IMR-90 (cell line): ENCODE results near the gene TMED6. TPM values are rescaled to one million over a fixed set of nuclear protein-coding genes. Genes with fewer than 3 reads are reported as not detected.
A peak's percentile ranks its signal among the peaks of the same experiment; 100 is the strongest.

ENCODE experiments used
- ATAC-seq: fragments of 200-7000 bp; cut with Tn5 transposase; 2 replicates; pipeline ENCODE4 v1.9.1; 2020; ENCODE audit warnings: low read depth, mild to moderate bottlenecking, moderate library complexity
- BruUV-seq: library from RNA; stranded (reverse); fragments of 400-500 nt; replicated peaks from 2 replicates; lab custom pipeline; 2021; lab: Mats Ljungman, UMichigan
- CTCF ChIA-PET: fragments of 300-600 bp; formaldehyde crosslinking; extraction: SDS; loops from one replicate; lab custom pipeline; 2021; ENCODE audit warnings: antibody characterized with exemption; lab: Yijun Ruan, JAX
- POLR2A ChIA-PET: fragments of 300-600 bp; sonication (Branson Sonifier 250); formaldehyde crosslinking; loops from one replicate; lab custom pipeline; 2022; ENCODE audit warnings: antibody characterized with exemption; ENCODE audit not compliant: unreplicated experiment; lab: Charles Lee
- DNase-seq: peaks from one replicate; pipeline ENCODE4 v3.0.0; 2013
- H2AFZ ChIP-seq: replicated peaks from 2 replicates; pipeline ENCODE3; 2013; ENCODE audit warnings: low read length, mild to moderate bottlenecking; ENCODE audit not compliant: poor library complexity
- H2AK5ac ChIP-seq: 2 replicates; pipeline ENCODE4 v1.6.1; 2013; ENCODE audit warnings: low read depth, low read length, inconsistent platforms
- H2AK9ac ChIP-seq: replicated peaks from 2 replicates; pipeline ENCODE3; 2013; ENCODE audit warnings: mild to moderate bottlenecking, low read depth, low read length, moderate library complexity; ENCODE audit not compliant: poor library complexity
- H2BK120ac ChIP-seq: 2 replicates; pipeline ENCODE4 v1.6.1; 2013; ENCODE audit warnings: low read depth, low read length, inconsistent platforms
- H2BK15ac ChIP-seq: 3 replicates; pipeline ENCODE4 v1.6.1; 2013; ENCODE audit warnings: low read depth, low read length, inconsistent platforms
- H2BK20ac ChIP-seq: 2 replicates; pipeline ENCODE4 v1.6.1; 2013; ENCODE audit warnings: low read depth, mild to moderate bottlenecking, inconsistent platforms, low read length, moderate library complexity
- H2BK5ac ChIP-seq: 2 replicates; pipeline ENCODE4 v1.6.1; 2013; ENCODE audit warnings: mild to moderate bottlenecking, low read depth, low read length, inconsistent platforms; ENCODE audit not compliant: poor library complexity, severe bottlenecking
- H3K14ac ChIP-seq: replicated peaks from 2 replicates; pipeline ENCODE4 v1.6.1; 2013; ENCODE audit warnings: low read depth, low read length, inconsistent platforms
- H3K18ac ChIP-seq: 2 replicates; pipeline ENCODE4 v1.6.1; 2013; ENCODE audit warnings: low read depth, low read length, control low read depth
- H3K23ac ChIP-seq: 2 replicates; pipeline ENCODE4 v1.6.1; 2013; ENCODE audit warnings: low read depth, low read length, inconsistent platforms
- H3K27ac ChIP-seq: 2 replicates; pipeline ENCODE4 v1.5.1; 2013; ENCODE audit warnings: mild to moderate bottlenecking, control low read depth, low read length; ENCODE audit not compliant: insufficient read depth
- H3K27me3 ChIP-seq: 2 replicates; pipeline ENCODE4 v1.6.1; 2013; ENCODE audit warnings: low read length; ENCODE audit not compliant: control insufficient read depth, insufficient read depth
- H3K36me3 ChIP-seq: 2 replicates; pipeline ENCODE4 v1.6.1; 2013; ENCODE audit warnings: low read length, mixed read lengths; ENCODE audit not compliant: control insufficient read depth, insufficient read depth
- H3K4ac ChIP-seq: 2 replicates; pipeline ENCODE4 v1.6.1; 2013; ENCODE audit warnings: low read depth, low read length, inconsistent platforms
- H3K4me1 ChIP-seq: 2 replicates; pipeline ENCODE4 v1.6.1; 2013; ENCODE audit warnings: low read length, mixed read lengths; ENCODE audit not compliant: control insufficient read depth, insufficient read depth
- H3K4me2 ChIP-seq: 2 replicates; pipeline ENCODE4 v1.6.1; 2013; ENCODE audit warnings: low read depth, mild to moderate bottlenecking, control low read depth, low read length, moderate library complexity
- H3K4me3 ChIP-seq: 2 replicates; pipeline ENCODE4 v1.5.1; 2013; ENCODE audit warnings: low read depth, mild to moderate bottlenecking, control low read depth, low read length, moderate library complexity; ENCODE audit not compliant: insufficient read depth
- H3K56ac ChIP-seq: 2 replicates; pipeline ENCODE4 v1.6.1; 2013; ENCODE audit warnings: low read length, inconsistent platforms; ENCODE audit not compliant: insufficient read depth; ENCODE audit errors: extremely low read depth
- H3K79me1 ChIP-seq, 2 experiments: 2 replicates each; pipeline ENCODE4 v1.6.1; 2013; ENCODE audit warnings: low read length in 2 of 2, inconsistent platforms in 1 of 2, low read depth in 1 of 2
- H3K9ac ChIP-seq: 2 replicates; pipeline ENCODE4 v1.6.1; 2013; ENCODE audit warnings: low read depth, low read length, control low read depth
- H3K9me1 ChIP-seq: 2 replicates; pipeline ENCODE4 v1.6.1; 2013; ENCODE audit warnings: low read length, inconsistent platforms; ENCODE audit not compliant: insufficient read depth
- H3K9me3 ChIP-seq: 2 replicates; pipeline ENCODE4 v1.6.1; 2013; ENCODE audit warnings: low read length; ENCODE audit not compliant: control insufficient read depth, insufficient read depth
- H4K20me1 ChIP-seq: 2 replicates; pipeline ENCODE4 v1.6.1; 2013; ENCODE audit warnings: low read length, inconsistent platforms; ENCODE audit not compliant: insufficient read depth
- H4K5ac ChIP-seq: 2 replicates; pipeline ENCODE4 v1.6.1; 2013; ENCODE audit warnings: mild to moderate bottlenecking, low read depth, low read length, control low read depth
- H4K8ac ChIP-seq, 2 experiments: 2 replicates each; pipeline ENCODE4 v1.6.1; 2013; ENCODE audit warnings: low read depth in 2 of 2, low read length in 2 of 2, control low read depth in 1 of 2, inconsistent platforms in 1 of 2
- H4K91ac ChIP-seq: 2 replicates; pipeline ENCODE4 v1.6.1; 2013; ENCODE audit warnings: low read depth, low read length, inconsistent platforms; ENCODE audit not compliant: insufficient read depth
- CEBPB ChIP-seq: IDR thresholded peaks from 2 replicates; pipeline ENCODE4 v1.6.1; 2012; ENCODE audit warnings: low read depth, low read length, improper control_type of control experiment
- CTCF ChIP-seq: conservative IDR thresholded peaks from 2 replicates; pipeline ENCODE4 v1.5.1; 2012; ENCODE audit warnings: mild to moderate bottlenecking, low read depth, low read length, improper control_type of control experiment
- FOS ChIP-seq: fragments of 150-350 bp; IDR thresholded peaks from 2 replicates; pipeline ENCODE4 v1.6.1; 2016; ENCODE audit warnings: low read depth, low read length
- NFE2L2 ChIP-seq: fragments of 150-350 bp; IDR thresholded peaks from 2 replicates; pipeline ENCODE4 v1.6.1; 2016; ENCODE audit warnings: low read depth, mild to moderate bottlenecking, low read length
- RAD21 ChIP-seq: IDR thresholded peaks from 2 replicates; pipeline ENCODE4 v1.6.1; 2012; ENCODE audit warnings: low read length, improper control_type of control experiment
- RCOR1 ChIP-seq: IDR thresholded peaks from 2 replicates; pipeline ENCODE4 v1.6.1; 2012; ENCODE audit warnings: mild to moderate bottlenecking, low read length, improper control_type of control experiment; ENCODE audit not compliant: insufficient replicate concordance
- RFX5 ChIP-seq: IDR thresholded peaks from 2 replicates; pipeline ENCODE4 v1.8.0; 2012; ENCODE audit warnings: low read depth, mild to moderate bottlenecking, low read length, moderate library complexity
- SMC3 ChIP-seq: fragments of 150-350 bp; IDR thresholded peaks from 2 replicates; pipeline ENCODE4 v1.6.1; 2016; ENCODE audit warnings: low read depth, mild to moderate bottlenecking, antibody characterized with exemption, low read length, moderate library complexity
- WGBS, 2 experiments: methylation state at CpG; one replicate each; pipeline versions ENCODE4 v1.1.5 to v1.1.7; 2013; ENCODE audit warnings: missing lambda C conversion rate in 2 of 2; ENCODE audit not compliant: insufficient read length in 1 of 2; ENCODE audit errors: extremely low coverage in 2 of 2; 5-methylcytosine and 5-hydroxymethylcytosine counted together
- dilution Hi-C: fragments of 300-500 bp; cut with HindIII; formaldehyde crosslinking; loops from one replicate; pipeline ENCODE4 v1.14.3; 2018; ENCODE audit warnings: low sequenced_read_pairs; ENCODE audit not compliant: unreplicated experiment
- in situ Hi-C: fragments of 300-500 bp; cut with MboI; formaldehyde crosslinking; loops from 3 replicates; pipeline ENCODE4 v1.14.3; 2019; ENCODE audit warnings: low sequenced_read_pairs, inconsistent platforms, mixed read lengths
- intact Hi-C: fragments of 100-400 bp; cut with micrococcal nuclease; formaldehyde crosslinking; loops from 2 replicates; pipeline ENCODE4 v1.10.0; 2022
- polyA plus RNA-seq, 3 experiments: library from polyadenylated mRNA; depleted of rRNA; stranded (reverse); fragments of >200 nt; gene quantifications; 2 replicates each; pipeline ENCODE4 v1.2.3, GENCODE V29; 2012; ENCODE audit warnings: low replicate concordance in 1 of 3
- total RNA-seq: library from RNA; depleted of rRNA; stranded (reverse); fragments of >200 nt; gene quantifications from 2 replicates; pipeline ENCODE4 v1.2.3, GENCODE V29; 2012
- TF ChIP-seq, protein P1 (sequence below): fragments of 150-350 bp; IDR thresholded peaks from 2 replicates; pipeline ENCODE4 v1.6.1; 2017; ENCODE audit warnings: mild to moderate bottlenecking, antibody characterized with exemption, low read length, low read depth

The TMED6 gene
- total and polyA plus RNA-seq, 2 of the 4 experiments (the other 2 are of a cell fraction): 0.10 TPM; not detected in 1

DNA sequence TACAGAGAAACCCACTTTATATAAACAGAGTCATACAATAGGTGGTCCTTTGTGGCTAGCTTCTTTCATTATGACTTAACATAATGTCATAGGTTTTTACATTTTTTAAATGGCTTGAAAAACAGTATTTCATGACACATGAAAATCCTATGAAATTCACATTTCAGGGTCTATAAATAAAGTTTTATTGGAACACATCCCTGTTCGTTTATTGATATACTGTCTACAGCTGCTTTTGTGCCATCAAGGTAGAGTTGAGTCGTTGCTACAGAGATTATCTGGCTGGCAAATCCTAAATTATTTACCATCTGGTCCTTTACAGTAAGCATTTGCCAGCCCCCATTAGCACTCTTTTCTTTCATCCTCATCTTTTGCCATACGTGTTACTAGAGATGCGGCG, 38.1 kb downstream of the TMED6 start:
- no peak for TF ChIP-seq SMC3
- no peak for TF ChIP-seq NFE2L2
- no peak for TF ChIP-seq RAD21
- no peak for TF ChIP-seq CEBPB
- no peak for TF ChIP-seq RCOR1
- no peak for TF ChIP-seq CTCF
- TF ChIP-seq FOS: no peak
- no peak for TF ChIP-seq RFX5
- TF ChIP-seq, protein P1, sequence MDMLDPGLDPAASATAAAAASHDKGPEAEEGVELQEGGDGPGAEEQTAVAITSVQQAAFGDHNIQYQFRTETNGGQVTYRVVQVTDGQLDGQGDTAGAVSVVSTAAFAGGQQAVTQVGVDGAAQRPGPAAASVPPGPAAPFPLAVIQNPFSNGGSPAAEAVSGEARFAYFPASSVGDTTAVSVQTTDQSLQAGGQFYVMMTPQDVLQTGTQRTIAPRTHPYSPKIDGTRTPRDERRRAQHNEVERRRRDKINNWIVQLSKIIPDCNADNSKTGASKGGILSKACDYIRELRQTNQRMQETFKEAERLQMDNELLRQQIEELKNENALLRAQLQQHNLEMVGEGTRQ: no peak
- H2AFZ ChIP-seq: no peak overlapping the region
- H3K18ac ChIP-seq: no peak overlapping the region
- no peak for ATAC-seq
- POLR2A ChIA-PET: no interaction called here
- no TSS peak for BruUV-seq
- H3K56ac ChIP-seq: no peak overlapping the region
- H3K4ac ChIP-seq: no peak overlapping the region
- H2BK15ac ChIP-seq: no peak overlapping the region
- no peak overlapping the region for H2BK5ac ChIP-seq
- peaks cover 36% of the 10 kb centered on the region for H3K36me3 ChIP-seq
- CTCF ChIA-PET: no interaction called here
- WGBS, 2 experiments: no CpG with 5 or more reads among the region's 5 CpGs
- no peak overlapping the region for H3K27ac ChIP-seq
- H4K20me1 ChIP-seq: peaks cover 39% of the 10 kb centered on the region
- no peak overlapping the region for H3K9ac ChIP-seq
- no peak overlapping the region for H3K4me3 ChIP-seq
- intact Hi-C loops (no loop called here), in situ Hi-C loops (no loop called here), dilution Hi-C loops (no loop called here)
- no peak for DNase-seq
- no peak overlapping the region for H2BK20ac ChIP-seq
- no peak overlapping the region for H2AK9ac ChIP-seq
- peak overlapping the region; percentile 31; the same call in 1 of the 2 replicates for H3K23ac ChIP-seq
- no peaks in the 10 kb centered on the region for H3K9me3 ChIP-seq
- H3K4me1 ChIP-seq: peaks cover 4% of the 10 kb centered on the region
- H2AK5ac ChIP-seq: no peak overlapping the region
- H2BK120ac ChIP-seq: no peak overlapping the region
- H4K5ac ChIP-seq: no peak overlapping the region
- H4K91ac ChIP-seq: no peak overlapping the region
- no peaks in the 10 kb centered on the region for H3K27me3 ChIP-seq
- H3K79me1 ChIP-seq: peaks cover 26 to 61% of the 10 kb centered on the region in 2 experiments
- peaks cover 6% of the 10 kb centered on the region; the same call in 1 of the 2 replicates for H3K9me1 ChIP-seq
- no peak overlapping the region for H3K4me2 ChIP-seq
- H4K8ac ChIP-seq: no peak overlapping the region
- H3K14ac ChIP-seq: no peak overlapping the region
